Nephron (organoid): ENCODE measurements around the gene PRMT5.
"Not testable (repeated sequence)": the region's sequence is repeated elsewhere in the genome, so short reads cannot be mapped to it uniquely, and the experiment has no call there.

Experiments
- H3K27ac Mint-ChIP-seq, 3 experiments: 2 replicates each; pipeline ENCODE4 v1.8.0; 2020; ENCODE audit warnings: mixed read lengths in 3 of 3, mild to moderate bottlenecking in 2 of 3, moderate library complexity in 1 of 3
- H3K27me3 Mint-ChIP-seq: 2 replicates; pipeline ENCODE4 v1.8.0; 2021; ENCODE audit warnings: low read depth, mild to moderate bottlenecking, moderate library complexity, mixed read lengths
- H3K36me3 Mint-ChIP-seq: 2 replicates; pipeline ENCODE4 v1.8.0; 2020; ENCODE audit warnings: low read depth, mixed read lengths
- H3K4me1 Mint-ChIP-seq: 2 replicates; pipeline ENCODE4 v1.8.0; 2020; ENCODE audit warnings: mixed read lengths
- H3K4me3 Mint-ChIP-seq, 3 experiments: 2 replicates each; pipeline ENCODE4 v1.8.0; 2020; ENCODE audit warnings: mild to moderate bottlenecking in 3 of 3, mixed read lengths in 3 of 3, moderate library complexity in 2 of 3
- H3K9me3 Mint-ChIP-seq: 2 replicates; pipeline ENCODE4 v1.8.0; 2020; ENCODE audit warnings: mixed read lengths
- CTCF ChIP-seq, 3 experiments: fragments of 200-600 bp; sonication (generic); IDR thresholded peaks; one replicate each; pipeline ENCODE4 v1.5.0; 2021; ENCODE audit warnings: antibody characterized with exemption in 3 of 3; ENCODE audit not compliant: unreplicated experiment in 3 of 3

The PRMT5 gene

GRCh38 chr14:22974530-22975313, 45.5 kb upstream of the PRMT5 start:
- Mint-ChIP-seq H3K27me3 (no peaks in the 10 kb centered on the region), H3K9me3 (no peaks in the 10 kb centered on the region), H3K27ac (peak overlapping the region; percentile 69 to 73 (median 71)), H3K36me3 (peaks cover 63% of the 10 kb centered on the region), H3K4me3 (peak overlapping the region in 2 of 3 experiments; percentile 43 to 44), H3K4me1 (peaks cover 52% of the 10 kb centered on the region)
- no peak for TF ChIP-seq CTCF (IDR thresholded peaks at IDR 0.05; ENCODE audit: unreplicated experiment in 3 of 3)

GRCh38 chr14:22973217-22974032, 44.2 kb upstream of the PRMT5 start:
- H3K9me3 Mint-ChIP-seq: no peaks in the 10 kb centered on the region

GRCh38 chr14:22972313-22972930, 43.2 kb upstream of the PRMT5 start:
- H3K9me3 Mint-ChIP-seq: no peaks in the 10 kb centered on the region
- peaks cover 63% of the 10 kb centered on the region for H3K36me3 Mint-ChIP-seq
- H3K4me3 Mint-ChIP-seq: no peak overlapping the region
- H3K27me3 Mint-ChIP-seq: peaks cover 3% of the 10 kb centered on the region
- no peak overlapping the region for H3K27ac Mint-ChIP-seq
- TF ChIP-seq CTCF (IDR thresholded peaks at IDR 0.05; ENCODE audit: unreplicated experiment in 3 of 3): no peak
- peaks cover 29% of the 10 kb centered on the region for H3K4me1 Mint-ChIP-seq

More at GRCh38 chr14:22973217-22974032, 44.2 kb upstream of the PRMT5 start:
- H3K27ac Mint-ChIP-seq: peak overlapping the region; percentile 51 to 77 (median 64)
- peaks cover 69% of the 10 kb centered on the region for H3K36me3 Mint-ChIP-seq
- TF ChIP-seq CTCF (IDR thresholded peaks at IDR 0.05; ENCODE audit: unreplicated experiment in 3 of 3): peak; percentile 69 to 73 (median 69)
- peaks cover 3% of the 10 kb centered on the region for H3K27me3 Mint-ChIP-seq
- H3K4me3 Mint-ChIP-seq: no peak overlapping the region
- H3K4me1 Mint-ChIP-seq: peaks cover 39% of the 10 kb centered on the region

GRCh38 chr14:22971152-22971551, 42.0 kb upstream of the PRMT5 start:
- Mint-ChIP-seq H3K4me1 (peaks cover 17% of the 10 kb centered on the region), H3K9me3 (no peaks in the 10 kb centered on the region), H3K36me3 (peaks cover 57% of the 10 kb centered on the region), H3K27ac (no peak overlapping the region), H3K27me3 (peaks cover 3% of the 10 kb centered on the region), H3K4me3 (no peak overlapping the region)
- no peak for TF ChIP-seq CTCF (IDR thresholded peaks at IDR 0.05; ENCODE audit: unreplicated experiment in 3 of 3)

- H3K4me3 Mint-ChIP-seq: no peak overlapping the region
- H3K27ac Mint-ChIP-seq: no peak overlapping the region
- no peaks in the 10 kb centered on the region for H3K9me3 Mint-ChIP-seq
- TF ChIP-seq CTCF (IDR thresholded peaks at IDR 0.05; ENCODE audit: unreplicated experiment in 3 of 3): no peak
- no peaks in the 10 kb centered on the region for H3K4me1 Mint-ChIP-seq
- peaks cover 3% of the 10 kb centered on the region for H3K27me3 Mint-ChIP-seq
- peaks cover 26% of the 10 kb centered on the region for H3K36me3 Mint-ChIP-seq
These were observed 37.6 kb upstream of the PRMT5 start for GRCh38 chr14:22966783-22967269.

GRCh38 chr14:22965916-22966782, 37.0 kb upstream of the PRMT5 start:
- not testable (repeated sequence) for H3K27me3 Mint-ChIP-seq, H3K4me3 Mint-ChIP-seq, H3K4me1 Mint-ChIP-seq, H3K27ac Mint-ChIP-seq, H3K9me3 Mint-ChIP-seq
- H3K36me3 Mint-ChIP-seq: peaks cover 20% of the 10 kb centered on the region
